A549 (cell line): ENCODE measurements around the gene NR3C2. TPM values are rescaled to one million over a fixed set of nuclear protein-coding genes. Genes with fewer than 3 reads are reported as not detected.
A peak's percentile ranks its signal among the peaks of the same experiment; 100 is the strongest.

ENCODE experiments used
- ATAC-seq, 2 experiments: fragments of 200-7000 bp in 1 of 2; fragments of >200 bp in 1 of 2; cut with Nextera tagmentation in 1 of 2; cut with Tn5 transposase in 1 of 2; 3 replicates each; pipeline versions ENCODE4 v1.8.0 to v1.9.1; 2018 to 2020; ENCODE audit warnings: mild to moderate bottlenecking in 1 of 2, moderate library complexity in 1 of 2
- CTCF ChIA-PET: fragments of 300-600 bp; sonication (Branson Sonifier 250); formaldehyde crosslinking; extraction: SDS; loops from one replicate; lab custom pipeline; 2021; ENCODE audit warnings: antibody characterized with exemption, inconsistent platforms; lab: Yijun Ruan, JAX
- POLR2A ChIA-PET: fragments of 350-600 bp; formaldehyde crosslinking; extraction: SDS; loops from one replicate; lab custom pipeline; 2021; ENCODE audit warnings: antibody characterized with exemption, inconsistent platforms; lab: Yijun Ruan, JAX
- DNase-seq, 2 experiments: peaks; one replicate each; pipeline versions ENCODE4 v3.0.0 to v3.0.0-alpha.2; 2011 to 2016; ENCODE audit warnings: low read depth in 1 of 2, low spot score in 1 of 2
- FAIRE-seq: peaks from 2 replicates; lab custom pipeline; 2011; peaks lifted over from hg19 to GRCh38; lab: Jason Lieb, UNC
- H3K27ac ChIP-seq, 2 experiments: fragments of >200 bp; sonication (Bioruptor Twin); formaldehyde crosslinking; 3 replicates each; pipeline ENCODE4 v1.5.1; 2016 to 2017
- H3K4me1 ChIP-seq: fragments of >200 bp; sonication (Bioruptor Twin); formaldehyde crosslinking; 3 replicates; pipeline ENCODE4 v1.6.1; 2016
- H3K4me2 ChIP-seq: fragments of >200 bp; sonication (Bioruptor Twin); formaldehyde crosslinking; 3 replicates; pipeline ENCODE4 v1.6.1; 2016
- H3K4me3 ChIP-seq: fragments of >200 bp; sonication (Bioruptor Twin); formaldehyde crosslinking; 3 replicates; pipeline ENCODE4 v1.5.1; 2016
- H3K9me3 ChIP-seq: fragments of >200 bp; sonication (Bioruptor Twin); formaldehyde crosslinking; 3 replicates; pipeline ENCODE4 v1.6.1; 2016
- ATOH8 ChIP-seq: fragments of 250-450 bp; sonication (Bioruptor Pico); IDR thresholded peaks from 2 replicates; pipeline ENCODE4 v1.5.0; 2020; ENCODE audit warnings: low read depth, mild to moderate bottlenecking, moderate library complexity
- CBX2 ChIP-seq: fragments of 200-600 bp; sonication (generic); IDR thresholded peaks from 2 replicates; pipeline ENCODE4 v1.6.1; 2016; ENCODE audit warnings: low read depth, mild to moderate bottlenecking, borderline replicate concordance
- CEBPB ChIP-seq, 2 experiments: fragments of >200 bp in 1 of 2; sonication (Bioruptor Twin) in 1 of 2; formaldehyde crosslinking in 1 of 2; IDR thresholded peaks; 2 replicates each; pipeline ENCODE4 v1.6.1; 2012 to 2016
- CHD2 ChIP-seq: fragments of 150-350 bp; IDR thresholded peaks from 2 replicates; pipeline ENCODE4 v1.6.1; 2014; ENCODE audit warnings: low read length; ENCODE audit not compliant: partially characterized antibody
- CTCF ChIP-seq: fragments of >200 bp; sonication (Bioruptor Twin); formaldehyde crosslinking; IDR thresholded peaks from 3 replicates; pipeline ENCODE4 v1.5.1; 2016
- EHMT2 ChIP-seq: fragments of 200-600 bp; sonication (generic); IDR thresholded peaks from 2 replicates; pipeline ENCODE4 v1.6.1; 2016; ENCODE audit warnings: antibody characterized with exemption, low read depth, mild to moderate bottlenecking, moderate library complexity
- ESRRA ChIP-seq: fragments of 150-350 bp; IDR thresholded peaks from 2 replicates; pipeline ENCODE4 v1.6.1; 2014; ENCODE audit warnings: mild to moderate bottlenecking, low read length, borderline replicate concordance
- FOXS1 ChIP-seq: fragments of 250-450 bp; sonication (Bioruptor Pico); IDR thresholded peaks from 2 replicates; pipeline ENCODE4 v1.5.0; 2020; ENCODE audit warnings: mild to moderate bottlenecking, moderate library complexity
- HDAC2 ChIP-seq: fragments of 200-600 bp; sonication (generic); IDR thresholded peaks from 2 replicates; pipeline ENCODE4 v1.6.1; 2016
- HEYL ChIP-seq: fragments of 250-450 bp; sonication (Bioruptor Pico); IDR thresholded peaks from 2 replicates; pipeline ENCODE4 v1.8.0; 2021; ENCODE audit warnings: mild to moderate bottlenecking, moderate library complexity
- HMGXB4 ChIP-seq: fragments of 250-450 bp; sonication (Bioruptor Pico); IDR thresholded peaks from 2 replicates; pipeline ENCODE4 v1.5.0; 2021; ENCODE audit warnings: mild to moderate bottlenecking, moderate library complexity, borderline replicate concordance
- HOXB13 ChIP-seq: fragments of 250-450 bp; sonication (Bioruptor Pico); IDR thresholded peaks from 2 replicates; pipeline ENCODE4 v1.5.0; 2020; ENCODE audit warnings: low read depth, mild to moderate bottlenecking, moderate library complexity
- HOXB5 ChIP-seq: fragments of 250-450 bp; sonication (Bioruptor Pico); IDR thresholded peaks from 2 replicates; pipeline ENCODE4 v1.5.0; 2020; ENCODE audit warnings: mild to moderate bottlenecking, moderate library complexity
- JUN ChIP-seq, 2 experiments: fragments of >200 bp; sonication (Bioruptor Twin); formaldehyde crosslinking; IDR thresholded peaks; 2 replicates in 1 of 2; 3 replicates in 1 of 2; pipeline ENCODE4 v1.6.1; 2016 to 2017
- KDM1A ChIP-seq: fragments of 200-600 bp; sonication (generic); IDR thresholded peaks from 2 replicates; pipeline ENCODE4 v1.6.1; 2016; ENCODE audit warnings: low read depth, mild to moderate bottlenecking
- KDM5A ChIP-seq: fragments of 200-600 bp; sonication (generic); IDR thresholded peaks from 2 replicates; pipeline ENCODE4 v1.6.1; 2016; ENCODE audit warnings: antibody characterized with exemption, mild to moderate bottlenecking
- MAZ ChIP-seq: fragments of 150-350 bp; IDR thresholded peaks from 2 replicates; pipeline ENCODE4 v1.6.1; 2014; ENCODE audit warnings: antibody characterized with exemption, low read depth, low read length, borderline replicate concordance
- MYC ChIP-seq: IDR thresholded peaks from 2 replicates; pipeline ENCODE4 v1.6.1; 2012; ENCODE audit warnings: mild to moderate bottlenecking, inconsistent platforms, low read length, improper control_type of control experiment, borderline replicate concordance
- NFE2L2 ChIP-seq: fragments of 150-350 bp; conservative IDR thresholded peaks from 2 replicates; pipeline ENCODE4 v1.6.1; 2014; ENCODE audit warnings: low read length
- NPAS2 ChIP-seq: fragments of 250-450 bp; sonication (Bioruptor Pico); IDR thresholded peaks from 2 replicates; pipeline ENCODE4 v1.8.0; 2022; ENCODE audit warnings: mild to moderate bottlenecking, moderate library complexity, borderline replicate concordance
- NR3C1 ChIP-seq: fragments of >200 bp; sonication (Bioruptor Twin); formaldehyde crosslinking; IDR thresholded peaks from 3 replicates; pipeline ENCODE4 v1.6.1; 2017
- RAD21 ChIP-seq, 2 experiments: fragments of >200 bp in 1 of 2; sonication (Bioruptor Twin) in 1 of 2; formaldehyde crosslinking in 1 of 2; IDR thresholded peaks in 1 of 2; conservative IDR thresholded peaks in 1 of 2; 2 replicates in 1 of 2; 3 replicates in 1 of 2; pipeline ENCODE4 v1.6.1; 2012 to 2018; ENCODE audit warnings: inconsistent platforms in 1 of 2
- RNF2 ChIP-seq: fragments of 200-600 bp; sonication (generic); IDR thresholded peaks from 2 replicates; pipeline ENCODE4 v1.6.1; 2016; ENCODE audit warnings: low read depth, mild to moderate bottlenecking, antibody characterized with exemption, moderate library complexity, borderline replicate concordance
- SMC3 ChIP-seq: fragments of >200 bp; sonication (Bioruptor Twin); formaldehyde crosslinking; IDR thresholded peaks from 3 replicates; pipeline ENCODE4 v1.6.1; 2018; ENCODE audit warnings: inconsistent platforms
- SREBF2 ChIP-seq: fragments of 450-650 bp; IDR thresholded peaks from 2 replicates; pipeline ENCODE4 v1.6.1; 2014; ENCODE audit warnings: mild to moderate bottlenecking, moderate library complexity
- TFCP2L1 ChIP-seq: fragments of 250-450 bp; sonication (Bioruptor Pico); IDR thresholded peaks from 2 replicates; pipeline ENCODE4 v1.5.0; 2021; ENCODE audit warnings: mild to moderate bottlenecking
- TP53 ChIP-seq: fragments of 250-450 bp; sonication (Bioruptor Pico); IDR thresholded peaks from 2 replicates; pipeline ENCODE4 v1.5.0; 2021; ENCODE audit warnings: mild to moderate bottlenecking, moderate library complexity
- USF2 ChIP-seq: fragments of 450-650 bp; IDR thresholded peaks from 2 replicates; pipeline ENCODE4 v1.6.1; 2014; ENCODE audit warnings: antibody characterized with exemption
- ZC3H11A ChIP-seq: fragments of 450-650 bp; IDR thresholded peaks from 2 replicates; pipeline ENCODE4 v1.6.1; 2014; ENCODE audit warnings: antibody characterized with exemption, mild to moderate bottlenecking
- ZNF302 ChIP-seq: fragments of 250-450 bp; sonication (Bioruptor Pico); IDR thresholded peaks from 2 replicates; pipeline ENCODE4 v1.9.0; 2021; ENCODE audit warnings: inconsistent platforms, mild to moderate bottlenecking, moderate library complexity
- WGBS: methylation state at CpG from one replicate; pipeline ENCODE4 v1.1.6; 2017; ENCODE audit errors: missing lambda C conversion rate; 5-methylcytosine and 5-hydroxymethylcytosine counted together
- polyA plus RNA-seq, 4 experiments: library from polyadenylated mRNA; depleted of rRNA in 3 of 4; stranded (reverse); fragments of >200 nt; fragmentation: RNase III in 1 of 4; extraction: RNeasy Plus Mini Kit Qiagen cat#74134 plus additional on column Dnase treatment in 1 of 4; gene quantifications; 2 replicates in 3 of 4; 3 replicates in 1 of 4; pipeline ENCODE4 v1.2.3, GENCODE V29; 2011 to 2017

The NR3C2 gene
- polyA plus RNA-seq, 2 of the 4 experiments (the other 2 are of a cell fraction): 0.01 to 0.03 TPM

DNA sequence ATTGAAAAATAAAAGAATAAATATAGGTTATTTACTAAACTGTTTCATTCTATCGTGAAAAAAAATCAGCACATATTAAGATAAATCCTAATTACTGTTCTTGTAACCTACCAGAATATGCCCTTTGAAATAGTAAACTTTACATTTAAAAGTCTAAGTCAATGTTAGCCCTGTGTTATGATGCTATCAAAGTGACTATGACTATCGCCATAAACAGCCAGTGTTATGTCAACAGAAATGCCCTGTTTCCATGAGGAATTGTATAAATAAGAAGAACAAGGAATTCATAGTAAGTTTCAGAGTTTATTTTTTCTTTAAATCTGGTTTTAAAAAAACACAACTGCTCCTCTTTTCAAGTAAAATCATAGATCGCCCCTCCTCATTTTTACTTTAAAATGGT is 11.4 kb downstream of the NR3C2 start:
- Histone ChIP-seq H3K4me1 (peaks cover 5% of the 10 kb centered on the region; the same call in 1 of the 3 replicates), H3K4me2 (peak overlapping the region; percentile 39; the same call in 1 of the 3 replicates), H3K27ac (no peak overlapping the region), H3K4me3 (no peak overlapping the region), H3K9me3 (no peaks in the 10 kb centered on the region)
- no peak for DNase-seq
- TF ChIP-seq HEYL (CRISPR knock-in tag): no peak
- ATAC-seq: no peak
- CTCF ChIA-PET: interaction anchor here (0.6 kb wide), 1 partner anchor 512 kb away, joined by 4 read pairs; no protein-coding TSS in a partner anchor
- 20% methylated on average over 3 of the region's 3 CpGs for WGBS
- POLR2A ChIA-PET: no interaction called here
- no peak for FAIRE-seq

DNA sequence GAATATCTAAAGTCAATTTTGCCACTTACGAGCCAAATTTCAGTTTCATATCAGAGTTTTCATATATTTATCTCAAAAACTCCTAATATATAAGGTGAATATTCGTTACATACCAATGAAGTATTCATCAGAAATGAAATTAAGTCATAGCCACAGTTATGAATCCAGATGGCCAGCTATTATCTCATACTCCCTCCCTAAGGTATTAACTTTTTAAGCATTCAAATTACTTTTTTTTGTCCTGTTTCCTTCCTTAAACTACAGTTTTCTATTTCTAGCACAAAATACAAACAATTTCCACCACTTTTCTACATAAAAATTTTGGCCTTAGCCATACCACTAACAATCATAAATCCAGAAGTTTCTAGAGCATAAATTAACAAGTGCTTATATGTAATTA is 13.0 kb downstream of the NR3C2 start:
- TF ChIP-seq HDAC2 (no peak), USF2 (no peak), RNF2 (no peak), ESRRA (no peak), HOXB5 (CRISPR knock-in tag) (no peak), JUN (IDR thresholded peaks at IDR 0.05) (no peak), ZNF302 (no peak), MAZ (no peak), ZC3H11A (no peak), TFCP2L1 (CRISPR knock-in tag) (no peak), HMGXB4 (no peak), NPAS2 (CRISPR knock-in tag) (no peak), HOXB13 (CRISPR knock-in tag) (no peak), NFE2L2 (no peak), TP53 (CRISPR knock-in tag) (no peak), CTCF (no peak), RAD21 (conservative IDR thresholded peaks at IDR 0.05 in 1 of 2, IDR thresholded peaks at IDR 0.05 in 1 of 2) (no peak), KDM1A (no peak), SREBF2 (no peak)
- Histone ChIP-seq H3K9me3 (no peaks in the 10 kb centered on the region), H3K27ac (no peak overlapping the region), H3K4me2 (no peak overlapping the region), H3K4me1 (peaks cover 5% of the 10 kb centered on the region; the same call in 1 of the 3 replicates), H3K4me3 (no peak overlapping the region)
- FAIRE-seq (no peak), DNase-seq (no peak), ATAC-seq (no peak)
- CTCF ChIA-PET: no interaction called here
- POLR2A ChIA-PET: no interaction called here
- 26% methylated on average over 2 of the region's 2 CpGs for WGBS

- Histone ChIP-seq H3K4me1 (peaks cover 5% of the 10 kb centered on the region; the same call in 1 of the 3 replicates), H3K9me3 (no peaks in the 10 kb centered on the region), H3K4me2 (no peak overlapping the region), H3K4me3 (no peak overlapping the region), H3K27ac (no peak overlapping the region)
- CTCF ChIA-PET: no interaction called here
- WGBS: 63% methylated on average over 5 of the region's 5 CpGs
- no peak for FAIRE-seq
- DNase-seq: no peak
- ATAC-seq: no peak
- POLR2A ChIA-PET: no interaction called here
- TF ChIP-seq NR3C1 (no peak), KDM5A (no peak), CBX2 (no peak), SMC3 (no peak), KDM1A (no peak), CHD2 (no peak), HOXB13 (CRISPR knock-in tag) (no peak), ATOH8 (CRISPR knock-in tag) (no peak), HMGXB4 (no peak), MYC (no peak), EHMT2 (no peak), FOXS1 (CRISPR knock-in tag) (no peak), CEBPB (IDR thresholded peaks at IDR 0.05) (no peak)
Observed at GRCh38 chr4:148426643-148427042, 15.6 kb downstream of the NR3C2 start.
